Activated CD8-positive, alpha-beta T cell treated with anti-CD3 and anti-CD28 coated beads, Interleukin-2, amount 10 ng/mL, durations not matched to agents 7 days and 5 days (primary cell): ENCODE data around the gene FOXO6. TPM values are rescaled to one million over a fixed set of nuclear protein-coding genes. Genes with fewer than 3 reads are reported as not detected.

Experiments used
- ATAC-seq: fragments of 150-1000 bp; cut with Tn5 transposase; one replicate; pipeline ENCODE4 v1.10.0; 2021; ENCODE audit warnings: moderate library complexity
- CTCF ChIA-PET: fragments of 350-600 bp; sonication (Branson Sonifier 250); formaldehyde crosslinking; loops from one replicate; lab custom pipeline; 2021; ENCODE audit warnings: antibody characterized with exemption; lab: Charles Lee
- POLR2A ChIA-PET: fragments of 350-600 bp; sonication (Branson Sonifier 250); formaldehyde crosslinking; loops from one replicate; lab custom pipeline; 2021; ENCODE audit warnings: antibody characterized with exemption; lab: Charles Lee
- DNase-seq: peaks from one replicate; pipeline ENCODE4 v3.0.0-alpha.2; 2020
- H3K27ac Mint-ChIP-seq: one replicate; pipeline ENCODE4 v1.8.0; 2021; ENCODE audit warnings: mild to moderate bottlenecking, mixed read lengths
- H3K27me3 Mint-ChIP-seq: one replicate; pipeline ENCODE4 v1.8.0; 2021; ENCODE audit warnings: low read depth, mixed read lengths
- H3K36me3 Mint-ChIP-seq: one replicate; pipeline ENCODE4 v1.8.0; 2021; ENCODE audit warnings: low read depth, mixed read lengths
- H3K4me1 Mint-ChIP-seq: one replicate; pipeline ENCODE4 v1.8.0; 2021; ENCODE audit warnings: low read depth, mixed read lengths
- H3K4me3 Mint-ChIP-seq: one replicate; pipeline ENCODE4 v1.8.0; 2021; ENCODE audit warnings: mild to moderate bottlenecking, mixed read lengths
- H3K9me3 Mint-ChIP-seq: one replicate; pipeline ENCODE4 v1.8.0; 2022; ENCODE audit warnings: mixed read lengths; ENCODE audit not compliant: insufficient read depth
- total RNA-seq, 2 experiments: library from RNA; stranded (reverse); gene quantifications; one replicate each; pipeline ENCODE4 v1.2.3, GENCODE V29; 2021

The FOXO6 gene
- total RNA-seq, 2 experiments from 2014 or later: 0.24 to 0.31 TPM

DNA sequence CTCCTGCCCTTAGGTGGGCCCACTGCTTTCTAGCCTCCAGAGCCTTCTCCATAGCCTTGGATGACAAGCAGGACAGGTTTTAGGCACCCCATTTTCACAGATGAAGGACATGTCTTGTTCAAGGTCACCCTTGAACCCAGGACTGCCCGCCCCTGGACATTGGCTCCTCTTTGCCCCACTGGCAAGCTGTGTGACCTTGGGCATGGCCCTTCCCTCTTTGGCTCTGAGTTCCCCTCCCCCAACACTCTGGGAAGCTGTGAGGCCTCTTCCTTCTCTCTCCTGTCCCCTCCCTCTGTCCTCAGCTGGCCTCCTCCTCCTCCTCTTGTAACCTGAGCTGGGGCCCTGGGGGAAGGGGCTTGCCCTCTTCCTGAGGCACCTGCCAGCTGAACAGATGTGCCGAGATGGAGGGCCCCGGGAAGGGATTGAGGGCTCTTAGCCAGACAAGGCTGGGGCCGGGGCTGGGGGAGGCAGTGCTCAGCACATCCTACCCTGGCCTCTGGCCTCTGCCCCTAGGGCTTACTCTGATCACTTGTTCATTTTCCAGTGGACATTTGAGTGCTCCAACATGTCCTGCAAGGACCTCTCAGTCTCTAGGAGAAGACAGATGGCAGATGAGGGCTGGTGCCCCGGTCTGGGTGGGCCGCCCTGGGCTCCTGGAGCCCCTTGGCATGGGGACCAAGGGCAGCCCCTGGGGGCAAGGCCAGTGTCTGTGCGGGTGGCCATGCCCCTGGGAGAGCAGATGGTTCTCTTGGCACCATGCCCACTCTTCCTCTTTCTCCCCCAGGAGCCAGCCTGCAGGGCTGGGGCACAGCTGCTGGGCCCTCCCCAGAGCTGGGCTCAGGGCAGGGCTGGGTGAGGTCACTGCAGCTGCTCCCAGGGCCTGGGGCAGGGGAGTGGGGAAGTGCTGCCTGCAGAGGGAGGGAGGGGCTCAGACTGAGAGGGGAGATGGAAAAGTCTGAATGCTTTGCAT, 10.7 kb downstream of the FOXO6 start:
- POLR2A ChIA-PET: no interaction called here
- DNase-seq (no peak), ATAC-seq (no peak)
- Mint-ChIP-seq H3K4me1 (peaks cover 2% of the 10 kb centered on the region), H3K9me3 (no peaks in the 10 kb centered on the region), H3K36me3 (no peaks in the 10 kb centered on the region), H3K4me3 (no peak overlapping the region), H3K27me3 (peaks cover 26% of the 10 kb centered on the region), H3K27ac (no peak overlapping the region)
- CTCF ChIA-PET: no interaction called here

- DNase-seq (no peak), ATAC-seq (no peak)
- Mint-ChIP-seq H3K9me3 (no peaks in the 10 kb centered on the region), H3K27me3 (peaks cover 19% of the 10 kb centered on the region), H3K4me3 (no peak overlapping the region), H3K36me3 (no peaks in the 10 kb centered on the region), H3K27ac (no peak overlapping the region), H3K4me1 (no peaks in the 10 kb centered on the region)
- ChIA-PET POLR2A (no interaction called here), CTCF (no interaction called here)
Observed at GRCh38 chr1:41372600-41372993, 11.4 kb downstream of the FOXO6 start.

- Mint-ChIP-seq H3K27me3 (peaks cover 13% of the 10 kb centered on the region), H3K4me3 (no peak overlapping the region), H3K27ac (no peak overlapping the region), H3K4me1 (no peaks in the 10 kb centered on the region), H3K9me3 (no peaks in the 10 kb centered on the region), H3K36me3 (no peaks in the 10 kb centered on the region)
- DNase-seq (no peak), ATAC-seq (no peak)
- ChIA-PET CTCF (no interaction called here), POLR2A (no interaction called here)
Observed at GRCh38 chr1:41373373-41373772, 12.1 kb downstream of the FOXO6 start.

DNA sequence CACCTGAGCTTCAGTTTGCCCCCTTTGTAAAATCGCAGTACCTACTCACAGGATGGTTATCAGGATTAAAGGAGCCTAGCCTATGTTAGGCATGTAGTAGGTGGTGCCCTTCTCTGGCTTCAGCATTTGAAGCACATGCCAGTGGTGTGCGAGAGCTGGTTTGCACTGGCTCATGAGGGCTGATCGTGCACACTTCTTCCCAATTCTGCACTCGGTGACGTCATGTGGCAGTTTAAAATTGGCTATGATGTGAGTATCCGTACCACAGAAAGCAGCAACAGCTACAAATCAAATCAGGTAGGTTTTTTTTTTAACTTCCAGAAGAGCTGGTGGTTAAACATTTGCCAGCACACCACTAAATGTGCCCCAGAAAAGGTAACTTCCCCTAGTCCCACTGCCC, 13.5 kb downstream of the FOXO6 start:
- ATAC-seq: no peak
- no peaks in the 10 kb centered on the region for H3K36me3 Mint-ChIP-seq
- H3K4me1 Mint-ChIP-seq: no peaks in the 10 kb centered on the region
- ChIA-PET CTCF (no interaction called here), POLR2A (no interaction called here)
- no peak overlapping the region for H3K27ac Mint-ChIP-seq
- H3K4me3 Mint-ChIP-seq: no peak overlapping the region
- peaks cover 14% of the 10 kb centered on the region for H3K27me3 Mint-ChIP-seq
- no peaks in the 10 kb centered on the region for H3K9me3 Mint-ChIP-seq
- DNase-seq: no peak

DNA sequence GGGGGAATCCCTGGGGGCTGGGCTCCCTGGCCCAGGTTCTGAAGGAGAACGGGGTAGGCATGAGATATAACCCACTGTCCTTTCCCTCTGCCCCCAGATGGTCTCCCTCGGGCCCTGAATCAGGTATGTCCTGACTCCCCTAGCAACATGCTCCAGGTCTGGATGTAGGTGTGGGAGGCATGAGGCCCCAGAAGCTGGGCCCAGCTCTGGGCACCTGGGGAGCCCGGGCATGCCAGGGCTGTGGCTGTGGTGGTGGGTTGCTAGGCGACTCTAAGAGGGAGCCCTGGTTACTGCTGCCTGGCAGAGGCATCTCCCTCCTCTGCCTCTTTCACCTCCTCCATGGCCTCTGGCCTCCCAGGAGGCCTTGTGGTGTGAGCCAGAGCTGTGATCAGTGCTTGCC, 16.2 kb downstream of the FOXO6 start:
- ChIA-PET CTCF (no interaction called here), POLR2A (no interaction called here)
- DNase-seq: no peak
- Mint-ChIP-seq H3K9me3 (no peaks in the 10 kb centered on the region), H3K4me1 (peaks cover 3% of the 10 kb centered on the region), H3K27ac (no peak overlapping the region), H3K27me3 (peaks cover 30% of the 10 kb centered on the region), H3K4me3 (no peak overlapping the region), H3K36me3 (no peaks in the 10 kb centered on the region)
- ATAC-seq: no peak

DNA sequence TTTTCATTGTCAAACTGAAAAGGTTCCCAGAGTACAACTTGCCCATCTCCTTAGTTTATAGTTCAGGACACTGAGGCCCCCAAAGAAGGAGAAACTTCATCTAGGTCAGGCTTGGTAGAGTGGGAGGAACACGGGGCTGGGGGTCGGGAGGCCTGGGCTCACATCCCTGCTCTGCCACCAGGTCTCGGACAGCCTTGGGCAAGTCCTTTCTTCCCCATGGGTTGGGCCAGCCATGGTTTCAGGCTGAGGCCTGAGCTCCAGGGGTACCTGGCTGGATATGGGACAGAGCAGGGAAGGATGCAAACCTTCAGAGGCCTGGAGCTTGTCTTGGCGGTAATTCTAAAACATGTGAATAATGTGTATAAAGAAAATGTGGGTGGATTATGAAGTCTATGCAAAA, 17.0 kb downstream of the FOXO6 start:
- no peak for ATAC-seq
- DNase-seq: no peak
- Mint-ChIP-seq H3K27me3 (peaks cover 35% of the 10 kb centered on the region), H3K4me3 (no peak overlapping the region), H3K4me1 (peaks cover 7% of the 10 kb centered on the region), H3K27ac (no peak overlapping the region), H3K36me3 (no peaks in the 10 kb centered on the region), H3K9me3 (no peaks in the 10 kb centered on the region)
- POLR2A ChIA-PET: interaction anchor here (0.6 kb wide), 1 partner anchor 16 kb away, joined by 4 read pairs; no protein-coding TSS in a partner anchor
- CTCF ChIA-PET: interaction anchor here (0.9 kb wide), 1 partner anchor 39 kb away, joined by 3 read pairs; no protein-coding TSS in a partner anchor

DNA sequence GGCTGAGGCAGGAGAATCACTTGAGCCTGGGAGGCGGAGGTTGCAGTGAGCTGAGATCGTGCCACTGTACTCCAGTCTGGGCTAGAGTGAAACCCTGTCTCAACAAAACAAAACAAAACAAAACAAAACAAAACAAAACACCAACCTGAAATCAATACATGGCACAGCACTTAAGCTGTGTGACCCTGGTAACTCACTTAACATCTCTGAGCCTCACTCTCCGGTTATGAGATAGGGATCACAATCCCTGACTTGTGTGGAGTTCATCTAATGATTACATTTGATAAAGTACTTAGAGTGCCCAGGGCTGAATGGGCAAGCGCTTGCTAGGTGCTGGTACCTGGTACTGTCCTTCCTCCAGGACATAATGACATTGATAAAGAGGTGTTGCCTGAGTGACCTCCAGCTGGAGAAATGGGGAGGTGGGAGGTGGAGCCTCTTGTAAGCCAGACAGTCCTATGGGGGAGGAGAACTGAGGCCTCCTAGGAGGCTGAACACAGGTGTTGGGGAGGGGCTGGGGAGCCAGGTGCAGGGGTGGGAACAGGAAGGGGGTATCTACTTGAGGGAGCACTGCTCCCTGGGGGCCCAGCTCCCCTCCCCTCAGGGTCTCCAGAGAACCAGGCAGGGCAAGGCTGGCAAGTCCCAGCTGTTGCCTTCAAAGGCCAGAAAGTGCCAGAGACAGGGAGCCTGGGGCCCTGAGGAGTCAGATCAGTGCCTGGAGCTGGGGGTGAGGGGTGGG, 17.9 kb downstream of the FOXO6 start:
- POLR2A ChIA-PET: no interaction called here
- Mint-ChIP-seq H3K27me3 (peaks cover 45% of the 10 kb centered on the region), H3K9me3 (no peaks in the 10 kb centered on the region), H3K4me3 (no peak overlapping the region), H3K27ac (no peak overlapping the region), H3K36me3 (no peaks in the 10 kb centered on the region), H3K4me1 (peaks cover 12% of the 10 kb centered on the region)
- ATAC-seq (no peak), DNase-seq (no peak)
- CTCF ChIA-PET: interaction anchor here (0.9 to 1.2 kb wide), 2 partner anchors 38 kb away, joined by 3 read pairs; no protein-coding TSS in a partner anchor

- POLR2A ChIA-PET: no interaction called here
- CTCF ChIA-PET: interaction anchor here (1.2 kb wide), 1 partner anchor 38 kb away, joined by 3 read pairs; no protein-coding TSS in a partner anchor
Observed at GRCh38 chr1:41379738-41380130, 18.5 kb downstream of the FOXO6 start.

DNA sequence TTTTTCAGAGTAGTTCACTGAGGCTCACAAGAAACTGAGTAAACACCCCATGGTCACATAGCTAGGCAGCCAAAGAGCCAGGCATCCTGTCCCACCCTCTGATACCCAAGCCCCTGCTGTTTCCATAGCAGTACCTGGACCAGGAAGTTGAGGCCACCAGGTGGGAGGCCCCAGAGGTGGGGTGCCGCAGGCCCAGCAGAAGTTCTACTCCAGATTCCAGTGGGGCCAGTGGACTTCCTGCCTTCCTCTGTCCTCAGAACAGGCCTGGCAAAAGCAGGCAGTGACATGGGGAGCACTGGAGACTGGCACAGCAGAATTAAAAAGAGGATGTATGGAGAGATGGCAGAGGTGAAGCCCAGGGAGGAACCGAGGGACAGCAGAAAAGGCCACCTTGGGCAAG, 19.0 kb downstream of the FOXO6 start:
- Mint-ChIP-seq H3K4me1 (peaks cover 12% of the 10 kb centered on the region), H3K9me3 (no peaks in the 10 kb centered on the region), H3K27me3 (peaks cover 55% of the 10 kb centered on the region), H3K27ac (no peak overlapping the region), H3K4me3 (no peak overlapping the region), H3K36me3 (no peaks in the 10 kb centered on the region)
- ATAC-seq (no peak), DNase-seq (no peak)
- POLR2A ChIA-PET: no interaction called here
- CTCF ChIA-PET: interaction anchor here (1.2 kb wide), 1 partner anchor 37 kb away, joined by 3 read pairs; no protein-coding TSS in a partner anchor

More at GRCh38 chr1:41379738-41380130, 18.5 kb downstream of the FOXO6 start:
- Mint-ChIP-seq H3K27me3 (peaks cover 50% of the 10 kb centered on the region), H3K4me3 (no peak overlapping the region), H3K4me1 (peaks cover 12% of the 10 kb centered on the region), H3K36me3 (no peaks in the 10 kb centered on the region), H3K9me3 (no peaks in the 10 kb centered on the region), H3K27ac (no peak overlapping the region)
- no peak for ATAC-seq
- no peak for DNase-seq

- peaks cover 12% of the 10 kb centered on the region for H3K4me1 Mint-ChIP-seq
- no peaks in the 10 kb centered on the region for H3K9me3 Mint-ChIP-seq
- no peak for DNase-seq
- POLR2A ChIA-PET: no interaction called here
- H3K36me3 Mint-ChIP-seq: no peaks in the 10 kb centered on the region
- CTCF ChIA-PET: interaction anchor here (0.7 to 1.2 kb wide), 2 partner anchors 15 to 19 kb away, joined by 3 read pairs; no protein-coding TSS in a partner anchor
- H3K27ac Mint-ChIP-seq: no peak overlapping the region
- H3K4me3 Mint-ChIP-seq: peak overlapping the region; percentile 59
- ATAC-seq: no peak
- peaks cover 54% of the 10 kb centered on the region for H3K27me3 Mint-ChIP-seq
Observed at GRCh38 chr1:41380979-41381691, 19.9 kb downstream of the FOXO6 start.

DNA sequence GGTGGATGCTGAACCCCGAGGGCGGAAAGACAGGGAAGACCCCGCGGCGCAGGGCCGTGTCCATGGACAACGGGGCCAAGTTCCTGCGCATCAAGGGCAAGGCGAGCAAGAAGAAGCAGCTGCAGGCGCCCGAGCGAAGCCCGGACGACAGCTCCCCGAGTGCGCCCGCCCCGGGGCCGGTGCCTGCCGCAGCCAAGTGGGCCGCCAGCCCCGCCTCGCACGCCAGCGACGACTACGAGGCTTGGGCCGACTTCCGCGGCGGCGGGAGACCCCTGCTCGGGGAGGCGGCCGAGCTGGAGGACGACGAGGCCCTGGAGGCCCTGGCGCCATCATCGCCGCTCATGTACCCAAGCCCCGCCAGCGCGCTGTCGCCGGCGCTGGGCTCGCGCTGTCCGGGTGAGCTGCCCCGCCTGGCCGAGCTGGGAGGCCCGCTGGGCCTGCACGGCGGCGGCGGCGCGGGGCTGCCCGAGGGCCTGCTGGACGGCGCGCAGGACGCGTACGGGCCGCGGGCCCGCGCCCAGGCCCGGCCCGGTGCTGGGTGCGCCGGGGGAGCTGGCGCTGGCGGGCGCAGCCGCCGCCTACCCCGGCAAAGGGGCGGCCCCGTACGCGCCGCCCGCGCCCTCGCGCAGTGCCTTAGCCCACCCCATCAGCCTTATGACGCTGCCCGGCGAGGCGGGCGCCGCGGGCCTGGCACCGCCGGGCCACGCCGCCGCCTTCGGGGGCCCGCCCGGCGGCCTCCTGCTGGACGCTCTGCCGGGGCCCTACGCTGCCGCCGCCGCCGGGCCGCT, 20.7 kb downstream of the FOXO6 start:
- CTCF ChIA-PET: interaction anchor here (0.7 to 1.2 kb wide), 2 partner anchors 15 to 20 kb away, joined by 3 read pairs; no protein-coding TSS in a partner anchor
- H3K27me3 Mint-ChIP-seq: peaks cover 57% of the 10 kb centered on the region

More for the DNA sequence above, 20.7 kb downstream of the FOXO6 start:
- Mint-ChIP-seq H3K27ac (no peak overlapping the region), H3K36me3 (no peaks in the 10 kb centered on the region), H3K4me1 (peaks cover 12% of the 10 kb centered on the region), H3K4me3 (peak overlapping the region; percentile 59), H3K9me3 (no peaks in the 10 kb centered on the region)
- DNase-seq (no peak), ATAC-seq (peak; percentile 74)
- POLR2A ChIA-PET: no interaction called here
